HG02798 (cell line): ENCODE measurements around the gene ZNF304.
A peak's percentile ranks its signal among the peaks of the same experiment; 100 is the strongest.

Source experiments
- ATAC-seq: cut with Tn5 transposase; IDR thresholded peaks from one replicate; pipeline ENCODE4 v1.9.1; 2021; ENCODE audit warnings: mild to moderate bottlenecking; ENCODE audit not compliant: unreplicated experiment, poor library complexity

Gene ZNF304

GRCh38 chr19:57350877-57351805 lies at the start of gene ZNF304:
ZNF304 (plus strand) TSS chr19:57351271; CDS start chr19:57351665, 394 bp downstream.
- ATAC-seq: peak; percentile 99

GRCh38 chr19:57302020-57302465 lies 49.0 kb upstream of the ZNF304 start:
- no peak for ATAC-seq

- ATAC-seq: no peak
Measured at GRCh38 chr19:57302727-57303401, 48.2 kb upstream of the ZNF304 start.

- ATAC-seq: no peak
Measured at GRCh38 chr19:57305056-57305455, 46.0 kb upstream of the ZNF304 start.

- ATAC-seq: no peak
Measured at GRCh38 chr19:57308514-57308913, 42.6 kb upstream of the ZNF304 start.

- no peak for ATAC-seq
Measured at GRCh38 chr19:57310792-57311191, 40.3 kb upstream of the ZNF304 start.

GRCh38 chr19:57314146-57314545 lies 36.9 kb upstream of the ZNF304 start:
- no peak for ATAC-seq

- no peak for ATAC-seq
Measured at GRCh38 chr19:57317503-57317902, 33.6 kb upstream of the ZNF304 start.

- no peak for ATAC-seq
Measured at GRCh38 chr19:57319869-57320179, 31.2 kb upstream of the ZNF304 start.

GRCh38 chr19:57320180-57321084 lies 30.6 kb upstream of the ZNF304 start, which contains the start of gene ZNF543:
ZNF543 (plus strand) TSS chr19:57320472; CDS start chr19:57320854, 382 bp downstream.
- peak; percentile 99 for ATAC-seq

GRCh38 chr19:57321116-57321515 lies 30.0 kb upstream of the ZNF304 start:
- ATAC-seq: no peak

GRCh38 chr19:57321751-57322150 lies 29.3 kb upstream of the ZNF304 start:
- no peak for ATAC-seq

GRCh38 chr19:57324992-57325391 lies 26.1 kb upstream of the ZNF304 start:
- ATAC-seq: no peak

- ATAC-seq: no peak
Measured at GRCh38 chr19:57327993-57328392, 23.1 kb upstream of the ZNF304 start.

GRCh38 chr19:57334191-57334590 lies 16.9 kb upstream of the ZNF304 start:
- ATAC-seq: no peak

GRCh38 chr19:57338877-57339276 lies 12.2 kb upstream of the ZNF304 start:
- no peak for ATAC-seq

GRCh38 chr19:57342582-57342981 lies 8.5 kb upstream of the ZNF304 start:
- ATAC-seq: no peak

- ATAC-seq: no peak
Measured at GRCh38 chr19:57348136-57348535, 2.9 kb upstream of the ZNF304 start.

- ATAC-seq: no peak
Measured at GRCh38 chr19:57351867-57352266, 796 bp downstream of the ZNF304 start.

- ATAC-seq: no peak
Measured at GRCh38 chr19:57355916-57356315, 4.8 kb downstream of the ZNF304 start.
